Osteoblast (primary cell): Measurements from ENCODE around the gene SEPTIN2. TPM values are rescaled to one million over a fixed set of nuclear protein-coding genes. Genes with fewer than 3 reads are reported as not detected.
"Not testable (repeated sequence)": the region's sequence is repeated elsewhere in the genome, so short reads cannot be mapped to it uniquely, and the experiment has no call there.

Experiments used
- DNase-seq: peaks from one replicate; pipeline ENCODE4 v3.0.0; 2011; ENCODE audit warnings: low spot score, mixed read lengths; ENCODE audit not compliant: insufficient read length; ENCODE audit errors: missing footprints
- H2AFZ ChIP-seq: 2 replicates; pipeline ENCODE4 v1.6.0; 2011; ENCODE audit warnings: mild to moderate bottlenecking, low read length
- H3K27ac ChIP-seq: 2 replicates; pipeline ENCODE4 v1.5.1; 2011; ENCODE audit warnings: mild to moderate bottlenecking, low read depth, low read length, moderate library complexity
- H3K27me3 ChIP-seq: 2 replicates; pipeline ENCODE4 v1.6.0; 2012; ENCODE audit warnings: mild to moderate bottlenecking, control low read depth, inconsistent platforms, low read length, moderate library complexity; ENCODE audit not compliant: insufficient read depth
- H3K36me3 ChIP-seq: 2 replicates; pipeline ENCODE4 v1.5.1; 2011; ENCODE audit warnings: mild to moderate bottlenecking, low read length, control low read depth, moderate library complexity; ENCODE audit not compliant: insufficient read depth
- H3K4me1 ChIP-seq: 2 replicates; pipeline ENCODE4 v1.5.1; 2011; ENCODE audit warnings: mild to moderate bottlenecking, low read length, control low read depth, moderate library complexity; ENCODE audit not compliant: insufficient read depth
- H3K4me2 ChIP-seq: 2 replicates; pipeline ENCODE4 v1.6.0; 2011; ENCODE audit warnings: mild to moderate bottlenecking, low read length; ENCODE audit not compliant: insufficient read depth
- H3K4me3 ChIP-seq: fragments of 200-600 bp; sonication (generic); 3 replicates; pipeline ENCODE4 v1.5.1; 2012; ENCODE audit warnings: mild to moderate bottlenecking, low read length, inconsistent platforms; ENCODE audit not compliant: insufficient read depth
- H3K79me2 ChIP-seq: 2 replicates; pipeline ENCODE4 v1.6.0; 2012; ENCODE audit warnings: mild to moderate bottlenecking, low read length, control low read depth, inconsistent platforms; ENCODE audit not compliant: insufficient read depth
- H3K9me3 ChIP-seq: 2 replicates; pipeline ENCODE4 v1.5.1; 2011; ENCODE audit warnings: low read depth, low read length, control low read depth
- H4K20me1 ChIP-seq: 2 replicates; pipeline ENCODE4 v1.6.0; 2012; ENCODE audit warnings: mild to moderate bottlenecking, low read length, control low read depth; ENCODE audit not compliant: insufficient read depth
- total RNA-seq: library from RNA; depleted of rRNA; stranded (reverse); fragments of >200 nt; gene quantifications from 2 replicates; pipeline ENCODE4 v1.2.3, GENCODE V29; 2012
- TF ChIP-seq, protein P1 (sequence below): IDR thresholded peaks from 2 replicates; pipeline ENCODE4 v1.5.1; 2011; ENCODE audit warnings: mild to moderate bottlenecking, low read depth, low read length, moderate library complexity; ENCODE audit errors: extremely low read depth

The SEPTIN2 gene
- total RNA-seq, 1 donor: 418 TPM

DNA sequence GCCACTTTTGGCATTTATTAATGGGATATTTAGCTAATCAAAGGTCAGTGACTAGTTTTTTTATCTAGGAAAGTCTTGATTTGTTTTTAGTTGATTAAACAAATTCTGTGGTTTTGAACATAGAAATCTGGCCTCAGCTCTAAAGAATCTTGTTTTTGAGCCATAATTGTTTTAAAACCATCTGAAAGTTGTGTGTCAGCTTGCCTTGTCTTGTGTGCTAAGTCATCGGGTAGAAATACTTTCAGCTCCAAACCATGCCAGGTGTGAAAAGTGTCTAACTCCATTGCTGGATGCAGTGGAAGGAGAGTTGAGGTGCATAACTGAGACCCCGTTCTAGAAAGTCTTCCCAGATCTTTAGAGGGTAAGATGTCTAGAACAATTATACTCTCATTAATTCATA lies 63.1 kb downstream of the SEPTIN2 start:
- H3K4me3 ChIP-seq: no peak overlapping the region
- peak overlapping the region; percentile 49 for H3K4me2 ChIP-seq
- peak overlapping the region; percentile 67 for H3K27ac ChIP-seq
- H2AFZ ChIP-seq: no peak overlapping the region
- H3K79me2 ChIP-seq: peaks cover 60% of the 10 kb centered on the region
- H4K20me1 ChIP-seq: peaks cover 15% of the 10 kb centered on the region
- no peak for DNase-seq
- H3K4me1 ChIP-seq: peaks cover 23% of the 10 kb centered on the region
- peaks cover 19% of the 10 kb centered on the region for H3K36me3 ChIP-seq
- TF ChIP-seq, protein P1, sequence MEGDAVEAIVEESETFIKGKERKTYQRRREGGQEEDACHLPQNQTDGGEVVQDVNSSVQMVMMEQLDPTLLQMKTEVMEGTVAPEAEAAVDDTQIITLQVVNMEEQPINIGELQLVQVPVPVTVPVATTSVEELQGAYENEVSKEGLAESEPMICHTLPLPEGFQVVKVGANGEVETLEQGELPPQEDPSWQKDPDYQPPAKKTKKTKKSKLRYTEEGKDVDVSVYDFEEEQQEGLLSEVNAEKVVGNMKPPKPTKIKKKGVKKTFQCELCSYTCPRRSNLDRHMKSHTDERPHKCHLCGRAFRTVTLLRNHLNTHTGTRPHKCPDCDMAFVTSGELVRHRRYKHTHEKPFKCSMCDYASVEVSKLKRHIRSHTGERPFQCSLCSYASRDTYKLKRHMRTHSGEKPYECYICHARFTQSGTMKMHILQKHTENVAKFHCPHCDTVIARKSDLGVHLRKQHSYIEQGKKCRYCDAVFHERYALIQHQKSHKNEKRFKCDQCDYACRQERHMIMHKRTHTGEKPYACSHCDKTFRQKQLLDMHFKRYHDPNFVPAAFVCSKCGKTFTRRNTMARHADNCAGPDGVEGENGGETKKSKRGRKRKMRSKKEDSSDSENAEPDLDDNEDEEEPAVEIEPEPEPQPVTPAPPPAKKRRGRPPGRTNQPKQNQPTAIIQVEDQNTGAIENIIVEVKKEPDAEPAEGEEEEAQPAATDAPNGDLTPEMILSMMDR: no peak
- no peaks in the 10 kb centered on the region for H3K9me3 ChIP-seq
- no peaks in the 10 kb centered on the region for H3K27me3 ChIP-seq

DNA sequence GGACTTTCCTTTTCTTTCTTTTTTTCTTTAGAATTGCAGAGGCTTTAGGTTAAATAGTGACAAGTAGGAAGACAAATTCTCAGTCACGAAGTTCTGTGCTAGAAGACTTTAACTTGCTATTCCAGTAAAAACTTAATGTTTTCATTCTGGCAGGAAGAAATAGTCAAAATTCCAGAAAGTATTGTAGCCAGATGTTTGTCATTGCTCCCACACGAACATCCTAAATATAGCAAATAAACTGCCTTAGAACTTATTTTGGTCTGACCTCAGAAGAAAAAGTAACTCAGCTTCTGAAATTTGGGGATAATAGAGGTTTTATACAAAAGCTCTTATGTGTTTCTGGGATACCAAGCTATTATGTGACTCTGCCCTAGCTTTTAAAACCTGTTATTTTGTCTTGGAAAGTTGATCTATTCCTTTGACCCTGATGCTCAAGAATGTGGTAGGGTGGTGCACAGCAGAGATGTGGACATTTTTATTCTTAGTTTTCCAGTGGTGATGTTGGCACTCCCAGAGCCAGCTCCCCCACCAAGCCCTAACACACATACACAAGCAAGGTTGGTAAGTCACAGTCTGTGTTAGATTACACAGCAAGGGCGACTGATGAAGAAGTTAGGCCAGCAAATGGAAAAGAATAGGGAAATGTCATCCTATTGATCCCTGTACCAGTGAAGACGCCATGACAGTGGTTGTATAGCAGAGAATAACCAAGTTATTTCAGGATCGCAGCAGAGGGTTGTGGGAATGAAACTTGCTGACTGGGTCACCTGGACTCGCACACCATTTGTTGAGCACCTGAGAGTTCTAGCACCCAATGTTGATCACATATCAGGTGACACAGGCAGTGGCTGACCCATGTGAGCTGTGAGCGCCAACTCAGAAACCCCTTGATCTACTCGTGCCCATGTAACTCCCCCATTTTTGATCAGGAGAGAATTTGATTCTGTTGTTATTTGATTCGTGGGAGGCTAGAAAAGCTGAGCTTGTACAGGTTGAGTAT lies 64.1 kb downstream of the SEPTIN2 start:
- DNase-seq: peak; percentile 65
- H3K9me3 ChIP-seq: no peaks in the 10 kb centered on the region
- peaks cover 58% of the 10 kb centered on the region for H3K79me2 ChIP-seq
- peak overlapping the region; percentile 11 for H3K4me3 ChIP-seq
- no peak overlapping the region for H2AFZ ChIP-seq
- H4K20me1 ChIP-seq: peaks cover 15% of the 10 kb centered on the region
- peak overlapping the region; percentile 67 for H3K27ac ChIP-seq
- TF ChIP-seq, protein P1: no peak
- peak overlapping the region; percentile 49 for H3K4me2 ChIP-seq
- no peaks in the 10 kb centered on the region for H3K27me3 ChIP-seq
- peaks cover 15% of the 10 kb centered on the region for H3K36me3 ChIP-seq
- peaks cover 24% of the 10 kb centered on the region for H3K4me1 ChIP-seq

DNA sequence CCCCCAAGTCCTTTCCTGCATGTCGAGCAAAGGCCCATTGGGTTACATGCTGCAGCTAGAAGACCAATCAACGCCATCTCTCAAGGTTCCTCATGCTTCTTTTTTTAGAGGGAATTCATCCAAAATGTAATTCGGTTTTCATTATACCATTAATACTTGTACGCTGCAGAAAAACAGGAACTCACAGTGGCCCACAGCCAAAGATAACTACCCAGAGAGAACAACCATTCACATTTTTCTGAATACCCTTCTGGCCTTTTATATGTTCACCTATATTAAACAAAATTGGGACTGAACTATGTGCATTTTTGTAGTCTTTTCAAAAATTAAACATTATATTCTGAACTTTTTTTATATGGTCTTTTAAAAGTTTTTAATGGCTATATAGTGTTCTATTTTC lies 66.1 kb downstream of the SEPTIN2 start:
- Histone ChIP-seq H3K4me2 (no peak overlapping the region), H3K9me3 (no peaks in the 10 kb centered on the region), H3K27me3 (no peaks in the 10 kb centered on the region), H3K79me2 (peaks cover 57% of the 10 kb centered on the region), H3K27ac (no peak overlapping the region), H4K20me1 (peaks cover 13% of the 10 kb centered on the region), H3K4me3 (no peak overlapping the region), H2AFZ (no peak overlapping the region), H3K4me1 (peaks cover 24% of the 10 kb centered on the region), H3K36me3 (peaks cover 8% of the 10 kb centered on the region)
- TF ChIP-seq, protein P1: no peak
- DNase-seq: no peak

DNA sequence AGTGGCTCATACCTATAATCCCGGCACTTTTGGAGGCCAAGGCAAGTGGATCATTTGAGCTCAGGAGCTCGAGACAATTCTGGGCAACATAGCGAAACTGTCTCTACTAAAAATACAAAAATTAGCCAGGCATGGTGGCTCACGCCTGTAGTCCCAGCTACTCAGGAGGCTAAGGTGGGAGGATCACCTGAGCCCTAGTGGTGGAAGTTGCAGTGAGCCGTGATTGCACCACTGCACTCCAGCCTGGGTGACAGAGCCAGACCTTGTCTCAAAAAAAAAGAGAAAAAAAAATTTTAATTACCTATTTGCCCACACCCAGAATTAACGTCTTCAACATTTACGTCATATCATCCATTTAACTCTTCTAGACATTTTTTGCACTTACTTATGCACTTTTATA lies 69.7 kb downstream of the SEPTIN2 start:
- H3K36me3 ChIP-seq, H3K4me1 ChIP-seq, DNase-seq, H3K9me3 ChIP-seq, H2AFZ ChIP-seq, H4K20me1 ChIP-seq, H3K27ac ChIP-seq, H3K4me3 ChIP-seq, H3K4me2 ChIP-seq, H3K27me3 ChIP-seq: not testable (repeated sequence)
- peaks cover 51% of the 10 kb centered on the region for H3K79me2 ChIP-seq
